CD4-positive, alpha-beta T cell treated with Interleukin-6 for 4 hours (primary cell): ENCODE measurements around the gene KRT40.

Experiments used
- DNase-seq: peaks from one replicate; pipeline ENCODE4 v3.0.0-alpha.2; 2020; ENCODE audit warnings: mixed read lengths

The KRT40 gene

GRCh38 chr17:40995116-40995515 lies 11.0 kb upstream of the KRT40 start:
- no peak for DNase-seq

GRCh38 chr17:40993839-40994238 lies 9.7 kb upstream of the KRT40 start, which contains the start of gene KRTAP3-3:
Gene KRTAP3-3, minus strand, starts transcription at chr17:40994164. Its CDS starts 67 bp downstream, at chr17:40994097.
- DNase-seq: no peak

GRCh38 chr17:40993084-40993483 lies 9.0 kb upstream of the KRT40 start:
- DNase-seq: no peak

GRCh38 chr17:40992666-40993065 lies 8.5 kb upstream of the KRT40 start:
- no peak for DNase-seq

GRCh38 chr17:40986920-40987319 lies 2.8 kb upstream of the KRT40 start:
- DNase-seq: no peak

GRCh38 chr17:40981115-40981514 lies 3.0 kb downstream of the KRT40 start:
- no peak for DNase-seq

GRCh38 chr17:40980596-40980995 lies 3.5 kb downstream of the KRT40 start:
- no peak for DNase-seq

GRCh38 chr17:40980117-40980516 lies 4.0 kb downstream of the KRT40 start:
- DNase-seq: no peak

- DNase-seq: no peak
Measured at GRCh38 chr17:40978575-40979151, 5.5 kb downstream of the KRT40 start.

- no peak for DNase-seq
Measured at GRCh38 chr17:40975516-40975915, 8.6 kb downstream of the KRT40 start.

- no peak for DNase-seq
Measured at GRCh38 chr17:40974366-40974765, 9.8 kb downstream of the KRT40 start.

GRCh38 chr17:40967582-40967981 lies 16.5 kb downstream of the KRT40 start:
- no peak for DNase-seq

GRCh38 chr17:40966848-40967247 lies 17.3 kb downstream of the KRT40 start, which contains the start of gene KRT39:
Gene KRT39, minus strand, starts transcription at chr17:40966948. Its CDS starts 92 bp downstream, at chr17:40966856.
- DNase-seq: no peak

GRCh38 chr17:40963838-40964237 lies 20.3 kb downstream of the KRT40 start:
- peak; percentile 2 for DNase-seq

GRCh38 chr17:40962059-40962561 lies 22.0 kb downstream of the KRT40 start:
- DNase-seq: no peak

- DNase-seq: no peak
Measured at GRCh38 chr17:40961591-40961990, 22.5 kb downstream of the KRT40 start.

- no peak for DNase-seq
Measured at GRCh38 chr17:40960144-40960543, 24.0 kb downstream of the KRT40 start.

- no peak for DNase-seq
Measured at GRCh38 chr17:40958086-40958953, 25.8 kb downstream of the KRT40 start.

GRCh38 chr17:40956401-40957254 lies 27.5 kb downstream of the KRT40 start:
- no peak for DNase-seq

- no peak for DNase-seq
Measured at GRCh38 chr17:40953881-40954280, 30.2 kb downstream of the KRT40 start.

- no peak for DNase-seq
Measured at GRCh38 chr17:40952661-40953060, 31.5 kb downstream of the KRT40 start.

GRCh38 chr17:40952154-40952553 lies 32.0 kb downstream of the KRT40 start:
- no peak for DNase-seq

- no peak for DNase-seq
Measured at GRCh38 chr17:40951011-40951622, 33.0 kb downstream of the KRT40 start.
